RWPE1 (cell line): ENCODE measurements around the gene RABGGTA.

Source experiments
- CTCF ChIA-PET: fragments of 350-600 bp; sonication (Branson Sonifier 250); formaldehyde crosslinking; extraction: SDS; loops from one replicate; lab custom pipeline; 2021; lab: Yijun Ruan, JAX
- POLR2A ChIA-PET: fragments of 400-600 bp; formaldehyde crosslinking; extraction: SDS; loops from one replicate; lab custom pipeline; 2020; ENCODE audit warnings: antibody characterized with exemption; ENCODE audit not compliant: low non-redundant PET; lab: Yijun Ruan, JAX
- DNase-seq: peaks from one replicate; pipeline ENCODE4 v3.0.0; 2012; ENCODE audit warnings: low spot score
- H3K27ac ChIP-seq: fragments of 450-650 bp; 2 replicates; pipeline ENCODE4 v1.5.1; 2017
- CTCF ChIP-seq: fragments of 450-650 bp; conservative IDR thresholded peaks from 2 replicates; pipeline ENCODE4 v1.5.1; 2017; ENCODE audit warnings: low read depth, mild to moderate bottlenecking

RABGGTA gene

GRCh38 chr14:24260026-24260779 lies 11.2 kb downstream of the RABGGTA start:
- no peak for DNase-seq
- ChIA-PET POLR2A (interaction anchor here (0.6 to 1.8 kb wide), 2 partner anchors 16 to 17 kb away, joined by 3 to 5 read pairs; partner anchors contain the start of gene TINF2), CTCF (interaction anchor here (0.6 kb wide), 1 partner anchor 245 kb away, joined by 4 read pairs; no protein-coding TSS in a partner anchor)
- H3K27ac ChIP-seq = peak overlapping the region; percentile 96
- no peak for TF ChIP-seq CTCF

- POLR2A ChIA-PET = interaction anchor here (0.6 kb wide), 1 partner anchor 11 kb away, joined by 3 read pairs; no protein-coding TSS in a partner anchor
Measured at GRCh38 chr14:24259282-24260025, 11.9 kb downstream of the RABGGTA start.

DNA sequence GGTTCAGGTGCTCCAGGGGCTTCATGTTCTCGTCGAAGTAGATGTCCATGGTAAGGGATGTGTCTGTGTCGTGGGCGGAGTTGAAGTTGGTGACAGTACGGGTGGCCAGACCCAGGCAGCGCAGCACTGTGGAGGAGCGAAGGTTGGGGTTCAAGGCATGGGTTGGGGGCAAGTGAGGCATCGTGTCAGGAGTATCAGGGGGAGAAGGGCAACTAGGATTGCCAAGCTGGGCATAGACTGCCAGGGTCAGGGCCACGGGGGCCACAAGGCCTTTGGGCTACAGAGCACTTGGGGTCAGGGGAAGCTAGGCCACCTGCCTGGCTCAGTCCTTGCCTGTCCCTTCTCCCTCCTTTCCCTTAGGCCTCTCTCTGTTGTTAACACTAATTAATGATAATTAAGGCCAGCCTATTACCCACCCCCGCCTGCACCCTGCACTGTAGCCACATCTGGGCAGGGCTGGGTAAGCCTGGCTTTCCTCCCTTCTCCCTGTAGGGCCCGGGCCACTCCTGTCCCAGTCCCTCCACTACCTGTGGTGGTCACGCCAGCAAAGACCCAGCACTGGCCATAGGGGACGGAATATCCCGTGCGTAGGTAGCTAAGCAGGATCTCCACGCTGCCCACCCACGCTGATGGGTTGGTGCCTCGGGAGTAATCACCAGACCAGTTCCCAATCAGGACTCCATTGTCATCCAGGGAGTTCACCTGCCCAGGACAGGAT lies 12.7 kb downstream of the RABGGTA start:
- no peak for TF ChIP-seq CTCF
- peak overlapping the region; percentile 96 for H3K27ac ChIP-seq
- ChIA-PET POLR2A (interaction anchor here (0.6 kb wide), 1 partner anchor 68 kb away, joined by 6 read pairs; no protein-coding TSS in a partner anchor), CTCF (interaction anchor here (0.9 kb wide), 1 partner anchor 49 kb away, joined by 3 read pairs; the partner anchor contains the start of gene CIDEB)
- no peak for DNase-seq

More at GRCh38 chr14:24259282-24260025, 11.9 kb downstream of the RABGGTA start:
- CTCF ChIA-PET = interaction anchor here (0.9 kb wide), 1 partner anchor 49 kb away, joined by 3 read pairs; the partner anchor contains the start of gene CIDEB
- peak; percentile 87 for DNase-seq
- peak overlapping the region; percentile 96 for H3K27ac ChIP-seq
- no peak for TF ChIP-seq CTCF

GRCh38 chr14:24258119-24258518 lies 13.3 kb downstream of the RABGGTA start:
- DNase-seq = no peak
- H3K27ac ChIP-seq = peak overlapping the region; percentile 96
- ChIA-PET CTCF (interaction anchor here (0.8 to 0.9 kb wide), 2 partner anchors 15 to 50 kb away, joined by 3 read pairs; partner anchors contain the start of gene CIDEB), POLR2A (interaction anchor here (0.5 to 0.6 kb wide), 2 partner anchors 10 to 69 kb away, joined by 3 to 6 read pairs; no protein-coding TSS in a partner anchor)
- no peak for TF ChIP-seq CTCF

- ChIA-PET POLR2A (no interaction called here), CTCF (interaction anchor here (0.6 kb wide), 1 partner anchor 52 kb away, joined by 3 read pairs; no protein-coding TSS in a partner anchor)
- peak overlapping the region; percentile 57 for H3K27ac ChIP-seq
- no peak for TF ChIP-seq CTCF
- DNase-seq = no peak
Measured at GRCh38 chr14:24256960-24257359, 14.4 kb downstream of the RABGGTA start.
